K562 (cell line): ENCODE measurements around the gene ZNRF1. TPM values are rescaled to one million over a fixed set of nuclear protein-coding genes. Genes with fewer than 3 reads are reported as not detected.

Experiments
- CREB1 ChIP-seq, 2 experiments: sonication (generic) in 1 of 2; formaldehyde crosslinking in 1 of 2; IDR thresholded peaks; 2 replicates each; pipeline versions ENCODE4 v1.6.1 to v1.8.0; 2012 to 2022; ENCODE audit warnings: inconsistent platforms in 1 of 2, mild to moderate bottlenecking in 1 of 2, missing genetic modification reagents in 1 of 2, moderate library complexity in 1 of 2
- GATAD2A ChIP-seq: fragments of 450-650 bp; IDR thresholded peaks from 2 replicates; pipeline ENCODE4 v1.6.1; 2017
- HMG20B ChIP-seq: fragments of 250-450 bp; sonication (Bioruptor Pico); IDR thresholded peaks from 2 replicates; pipeline ENCODE4 v1.5.0; 2021; ENCODE audit warnings: mild to moderate bottlenecking
- KLF6 ChIP-seq: fragments of 250-450 bp; sonication (Bioruptor Pico); IDR thresholded peaks from 2 replicates; pipeline ENCODE4 v1.4.0; 2020; ENCODE audit warnings: mild to moderate bottlenecking, moderate library complexity, borderline replicate concordance
- L3MBTL2 ChIP-seq: fragments of 450-650 bp; IDR thresholded peaks from 2 replicates; pipeline ENCODE4 v1.6.1; 2016; ENCODE audit warnings: mild to moderate bottlenecking, moderate library complexity
- MCM2 ChIP-seq: fragments of 450-650 bp; IDR thresholded peaks from 2 replicates; pipeline ENCODE4 v1.6.1; 2017; ENCODE audit warnings: low read depth, mild to moderate bottlenecking
- NUFIP1 ChIP-seq: fragments of 450-650 bp; IDR thresholded peaks from 2 replicates; pipeline ENCODE4 v1.6.1; 2018; ENCODE audit not compliant: partially characterized antibody
- SOX6 ChIP-seq: fragments of 450-650 bp; IDR thresholded peaks from 2 replicates; pipeline ENCODE4 v1.6.1; 2014; ENCODE audit warnings: mild to moderate bottlenecking
- ZKSCAN1 ChIP-seq: fragments of 150-350 bp; IDR thresholded peaks from 2 replicates; pipeline ENCODE4 v1.6.1; 2016; ENCODE audit warnings: low read depth, low read length
- ZNF134 ChIP-seq: fragments of 250-450 bp; sonication (Bioruptor Pico); conservative IDR thresholded peaks from 2 replicates; pipeline ENCODE4 v1.4.0; 2020
- ZNF217 ChIP-seq: sonication (generic); formaldehyde crosslinking; IDR thresholded peaks from 2 replicates; pipeline ENCODE4 v1.8.0; 2022; ENCODE audit warnings: mild to moderate bottlenecking, missing genetic modification reagents
- polyA plus RNA-seq, 8 experiments: library from polyadenylated mRNA; depleted of rRNA in 4 of 8; stranded (reverse) in 5 of 8; unstranded in 3 of 8; fragments of >200 nt; fragmentation: Nextera tagmentation in 2 of 8; fragmentation: Illumina TruSeq in 1 of 8; extraction: Ambion mirVana in 2 of 8; extraction: Trizol in 1 of 8; gene quantifications; 2 replicates each; pipeline versions ENCODE4 v1.2.1 to v1.2.3, GENCODE V29; 2011 to 2014; ENCODE audit warnings: inconsistent platforms in 1 of 8, missing spikeins in 1 of 8
- total RNA-seq, 7 experiments: library from RNA; depleted of rRNA in 6 of 7; stranded (reverse); fragments of >200 nt in 6 of 7; fragmentation: Illumina TruSeq in 2 of 7; extraction: Trizol in 2 of 7; gene quantifications; 2 replicates each; pipeline versions ENCODE4 v1.2.1 to v1.2.3, GENCODE V29; 2011 to 2021; ENCODE audit warnings: low replicate concordance in 1 of 7
- TF ChIP-seq, protein P1 (sequence below), 2 experiments: fragments of 450-650 bp; IDR thresholded peaks; 2 replicates each; pipeline ENCODE4 v1.6.1; 2016; ENCODE audit warnings: mild to moderate bottlenecking in 2 of 2, borderline replicate concordance in 1 of 2, low read depth in 1 of 2, moderate library complexity in 1 of 2
- TF ChIP-seq, protein P2 (sequence below): fragments of 250-450 bp; sonication (Bioruptor Pico); IDR thresholded peaks from 2 replicates; pipeline ENCODE4 v1.5.0; 2021; ENCODE audit warnings: mild to moderate bottlenecking, moderate library complexity
- TF ChIP-seq, protein P3 (sequence below): fragments of 250-450 bp; sonication (Bioruptor Pico); IDR thresholded peaks from 2 replicates; pipeline ENCODE4 v1.4.0; 2020; ENCODE audit warnings: mild to moderate bottlenecking, moderate library complexity

Gene ZNRF1
- total and polyA plus RNA-seq, 9 of the 15 experiments (the other 6 are each of a cell fraction or from before 2014, with no cell fraction given), result 9.5 to 37.7 (median 20.0) TPM

DNA sequence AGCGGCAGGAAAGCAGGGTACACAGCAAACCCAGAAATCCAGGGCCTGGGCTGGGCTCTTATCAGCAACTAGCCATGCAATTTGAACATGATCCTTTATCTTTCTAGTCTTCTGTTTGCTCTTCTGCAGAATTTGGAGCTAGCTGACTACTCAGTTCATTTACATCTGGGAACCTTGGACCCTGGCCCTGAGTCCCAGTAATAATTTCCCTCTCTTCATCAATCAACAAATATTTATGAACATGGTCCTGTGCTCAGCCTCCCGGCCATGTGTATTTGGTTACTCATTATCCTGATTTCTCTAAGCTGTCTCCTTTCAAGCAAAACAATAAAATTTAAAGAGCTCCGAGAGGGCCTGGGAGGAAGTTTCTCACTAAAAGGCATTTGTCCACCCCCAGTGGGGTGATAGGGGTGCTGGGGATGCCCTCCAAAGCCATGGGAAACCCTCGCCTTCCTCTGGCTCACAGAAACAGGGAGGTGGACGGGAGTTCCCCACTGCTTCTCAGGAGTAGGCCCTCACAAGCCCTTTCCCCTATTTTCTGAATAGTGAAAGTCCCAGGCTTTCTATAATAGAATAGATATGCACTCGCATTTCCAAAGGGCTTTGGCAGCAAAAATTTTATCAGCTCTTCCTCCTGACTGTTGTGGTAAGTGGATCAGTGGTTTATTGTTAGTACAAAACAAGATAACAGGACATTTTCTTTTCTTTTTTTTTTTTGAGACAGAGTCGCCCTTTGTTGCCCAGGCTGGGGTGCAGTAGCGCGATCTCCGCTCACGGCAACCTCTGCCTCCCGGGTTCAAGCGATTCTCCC is 7.0 kb upstream of the ZNRF1 start (continued):
- TF ChIP-seq, protein P1, sequence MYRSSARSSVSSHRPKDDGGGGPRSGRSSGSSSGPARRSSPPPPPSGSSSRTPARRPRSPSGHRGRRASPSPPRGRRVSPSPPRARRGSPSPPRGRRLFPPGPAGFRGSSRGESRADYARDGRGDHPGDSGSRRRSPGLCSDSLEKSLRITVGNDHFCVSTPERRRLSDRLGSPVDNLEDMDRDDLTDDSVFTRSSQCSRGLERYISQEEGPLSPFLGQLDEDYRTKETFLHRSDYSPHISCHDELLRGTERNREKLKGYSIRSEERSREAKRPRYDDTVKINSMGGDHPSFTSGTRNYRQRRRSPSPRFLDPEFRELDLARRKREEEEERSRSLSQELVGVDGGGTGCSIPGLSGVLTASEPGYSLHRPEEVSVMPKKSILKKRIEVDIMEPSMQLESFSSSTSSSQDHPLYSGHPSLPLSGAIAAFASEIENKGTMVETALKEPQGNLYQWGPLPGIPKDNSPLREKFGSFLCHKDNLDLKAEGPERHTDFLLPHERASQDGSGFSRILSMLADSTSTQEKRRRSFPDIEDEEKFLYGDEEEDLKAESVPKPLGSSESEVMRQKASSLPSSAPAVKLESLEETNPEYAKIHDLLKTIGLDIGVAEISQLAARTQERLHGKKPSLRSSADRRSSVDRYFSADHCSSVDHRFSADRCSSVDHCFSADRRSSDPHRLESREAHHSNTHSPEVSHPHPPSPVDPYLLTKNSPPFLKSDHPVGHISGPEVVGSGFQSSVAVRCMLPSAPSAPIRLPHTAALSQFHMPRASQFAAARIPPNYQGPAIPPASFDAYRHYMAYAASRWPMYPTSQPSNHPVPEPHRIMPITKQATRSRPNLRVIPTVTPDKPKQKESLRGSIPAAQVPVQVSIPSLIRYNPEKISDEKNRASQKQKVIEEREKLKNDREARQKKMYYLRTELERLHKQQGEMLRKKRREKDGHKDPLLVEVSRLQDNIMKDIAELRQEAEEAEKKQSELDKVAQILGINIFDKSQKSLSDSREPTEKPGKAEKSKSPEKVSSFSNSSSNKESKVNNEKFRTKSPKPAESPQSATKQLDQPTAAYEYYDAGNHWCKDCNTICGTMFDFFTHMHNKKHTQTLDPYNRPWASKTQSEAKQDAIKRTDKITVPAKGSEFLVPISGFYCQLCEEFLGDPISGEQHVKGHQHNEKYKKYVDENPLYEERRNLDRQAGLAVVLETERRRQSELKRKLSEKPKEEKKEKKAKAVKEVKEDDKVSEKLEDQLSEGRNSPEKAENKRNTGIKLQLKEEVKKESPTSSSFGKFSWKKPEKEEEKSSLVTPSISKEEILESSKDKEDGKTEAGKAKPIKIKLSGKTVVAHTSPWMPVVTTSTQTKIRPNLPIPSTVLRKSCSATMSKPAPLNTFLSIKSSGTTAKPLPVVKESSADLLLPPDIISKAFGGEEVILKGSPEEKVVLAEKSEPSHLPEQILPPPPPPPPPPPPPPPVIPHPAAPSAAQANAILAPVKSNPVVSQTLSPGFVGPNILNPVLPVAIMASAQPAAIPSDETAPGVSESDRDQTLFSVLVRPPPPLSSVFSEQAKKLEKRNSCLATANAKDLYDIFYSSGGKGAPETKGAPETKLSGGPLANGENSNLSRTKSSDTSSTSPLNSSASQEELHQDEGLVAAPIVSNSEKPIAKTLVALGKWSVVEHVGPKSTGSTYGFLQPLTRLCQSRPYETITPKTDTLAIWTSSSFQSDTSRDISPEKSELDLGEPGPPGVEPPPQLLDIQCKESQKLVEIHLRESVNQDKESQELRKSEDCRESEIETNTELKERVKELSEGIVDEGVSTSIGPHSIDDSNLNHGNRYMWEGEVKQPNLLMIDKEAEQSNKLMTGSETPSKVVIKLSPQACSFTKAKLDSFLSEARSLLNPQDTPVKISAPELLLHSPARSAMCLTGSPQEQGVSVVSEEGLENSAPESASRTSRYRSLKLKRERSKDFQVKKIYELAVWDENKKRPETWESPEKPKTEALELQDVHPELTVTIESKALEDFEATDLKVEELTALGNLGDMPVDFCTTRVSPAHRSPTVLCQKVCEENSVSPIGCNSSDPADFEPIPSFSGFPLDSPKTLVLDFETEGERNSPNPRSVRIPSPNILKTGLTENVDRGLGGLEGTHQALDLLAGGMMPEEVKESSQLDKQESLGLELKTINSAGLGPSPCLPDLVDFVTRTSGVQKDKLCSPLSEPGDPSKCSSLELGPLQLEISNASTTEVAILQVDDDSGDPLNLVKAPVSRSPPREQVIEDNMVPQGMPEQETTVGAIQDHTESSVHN (IDR thresholded peaks at IDR 0.05; ENCODE audit: borderline replicate concordance in 1 of 2, low read depth in 1 of 2), result no peak
- 0 out of 2 replicates have a peak, but pooled peaks have one; percentile 22 for TF ChIP-seq GATAD2A
- TF ChIP-seq, protein P2, sequence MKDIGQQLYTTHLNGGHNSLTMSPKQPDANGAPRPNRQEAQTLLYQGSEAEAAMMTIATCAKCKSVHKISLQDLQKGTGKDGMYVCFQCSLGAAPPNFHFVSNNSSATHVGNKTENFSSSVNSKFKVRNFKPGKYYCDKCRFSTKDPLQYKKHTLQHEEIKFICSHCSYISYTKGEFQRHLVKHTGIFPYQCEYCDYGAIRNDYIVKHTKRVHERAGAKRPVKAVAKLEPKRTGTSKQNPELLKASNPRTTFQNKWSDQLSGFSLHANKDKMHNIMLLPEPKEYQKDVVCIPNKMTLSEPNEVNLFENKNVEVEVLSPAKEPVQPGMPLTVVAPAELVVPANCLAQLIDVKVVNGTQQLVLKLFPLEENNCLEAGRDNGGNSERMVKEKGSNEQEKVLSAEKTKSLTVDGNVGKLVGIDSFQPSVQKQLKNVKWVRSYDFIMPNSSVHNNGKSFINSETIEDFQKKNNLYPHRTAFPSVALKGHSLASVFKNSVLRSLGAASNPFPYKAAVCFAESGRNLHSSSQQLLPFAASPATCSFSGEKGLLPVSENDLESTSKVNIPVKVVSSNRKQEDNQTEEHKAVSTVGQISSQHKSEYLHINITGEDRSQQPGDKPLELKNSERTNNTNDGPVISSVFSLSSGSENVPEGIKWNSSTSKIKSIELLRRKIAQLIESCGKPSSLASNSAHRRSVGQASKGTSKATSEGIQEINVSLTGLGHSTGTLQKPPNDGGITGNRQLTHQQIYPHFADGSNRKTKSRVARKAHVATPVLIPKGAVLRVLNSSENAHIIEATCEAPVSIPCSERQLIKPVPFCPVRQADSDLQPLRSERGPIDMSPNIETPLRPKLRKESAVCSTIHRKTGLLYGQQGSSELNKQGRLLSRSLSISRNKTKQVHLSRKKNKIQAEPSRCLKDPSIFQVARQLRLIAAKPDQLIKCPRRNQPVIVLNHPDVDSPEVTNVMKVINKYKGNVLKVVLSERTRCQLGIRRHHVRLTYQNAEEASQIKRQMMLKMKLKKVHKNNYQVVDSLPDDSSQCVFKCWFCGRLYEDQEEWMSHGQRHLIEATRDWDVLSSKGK (CRISPR knock-in tag), result no peak
- no peak for TF ChIP-seq KLF6
- peak; percentile 92 for TF ChIP-seq SOX6
- TF ChIP-seq ZNF134 (CRISPR knock-in tag), result no peak
- TF ChIP-seq NUFIP1, result no peak
- TF ChIP-seq HMG20B (CRISPR knock-in tag), result no peak
- peak; percentile 14; the same call in 1 of the 2 replicates for TF ChIP-seq L3MBTL2
- no peak for TF ChIP-seq CREB1 (IDR thresholded peaks at IDR 0.05)
- TF ChIP-seq CREB1 (CRISPR knock-in tag; IDR thresholded peaks at IDR 0.05), result no peak
- TF ChIP-seq ZNF217 (CRISPR knock-in tag), result no peak
- TF ChIP-seq, protein P3, sequence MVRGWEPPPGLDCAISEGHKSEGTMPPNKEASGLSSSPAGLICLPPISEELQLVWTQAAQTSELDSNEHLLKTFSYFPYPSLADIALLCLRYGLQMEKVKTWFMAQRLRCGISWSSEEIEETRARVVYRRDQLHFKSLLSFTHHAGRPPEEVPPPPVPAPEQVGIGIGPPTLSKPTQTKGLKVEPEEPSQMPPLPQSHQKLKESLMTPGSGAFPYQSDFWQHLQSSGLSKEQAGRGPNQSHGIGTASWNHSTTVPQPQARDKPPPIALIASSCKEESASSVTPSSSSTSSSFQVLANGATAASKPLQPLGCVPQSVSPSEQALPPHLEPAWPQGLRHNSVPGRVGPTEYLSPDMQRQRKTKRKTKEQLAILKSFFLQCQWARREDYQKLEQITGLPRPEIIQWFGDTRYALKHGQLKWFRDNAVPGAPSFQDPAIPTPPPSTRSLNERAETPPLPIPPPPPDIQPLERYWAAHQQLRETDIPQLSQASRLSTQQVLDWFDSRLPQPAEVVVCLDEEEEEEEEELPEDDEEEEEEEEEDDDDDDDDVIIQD, result no peak
- no peak for TF ChIP-seq MCM2
- no peak for TF ChIP-seq ZKSCAN1
